Coronary artery (tissue), 2 donors: ENCODE results near the gene TAL1.
A peak's percentile ranks its signal among the peaks of the same experiment; 100 is the strongest.
"Not testable (repeated sequence)": the region's sequence is repeated elsewhere in the genome, so short reads cannot be mapped to it uniquely, and the experiment has no call there.

ENCODE experiments used
- DNase-seq: peaks from one replicate; pipeline ENCODE4 v3.0.0-alpha.2; 2017; ENCODE audit warnings: low spot score
- H3K27ac ChIP-seq, 2 donors: fragments of 200-600 bp; sonication (generic); one replicate each; pipeline ENCODE4 v1.5.1; 2016 to 2019
- H3K4me3 ChIP-seq: fragments of 200-600 bp; sonication (generic); 2 replicates; pipeline ENCODE4 v1.5.1; 2016; ENCODE audit warnings: mild to moderate bottlenecking, moderate library complexity
- TF ChIP-seq, protein P1 (sequence below): fragments of 200-600 bp; sonication (generic); IDR thresholded peaks from one replicate; pipeline ENCODE4 v1.5.1; 2019; ENCODE audit warnings: antibody characterized with exemption

TAL1 gene

GRCh38 chr1:47232187-47232874 lies at the start of gene TAL1:
Gene TAL1, minus strand, starts transcription at chr1:47232225. Its CDS starts 6,337 bp downstream, at chr1:47225888.
- no peak for DNase-seq
- TF ChIP-seq, protein P1, sequence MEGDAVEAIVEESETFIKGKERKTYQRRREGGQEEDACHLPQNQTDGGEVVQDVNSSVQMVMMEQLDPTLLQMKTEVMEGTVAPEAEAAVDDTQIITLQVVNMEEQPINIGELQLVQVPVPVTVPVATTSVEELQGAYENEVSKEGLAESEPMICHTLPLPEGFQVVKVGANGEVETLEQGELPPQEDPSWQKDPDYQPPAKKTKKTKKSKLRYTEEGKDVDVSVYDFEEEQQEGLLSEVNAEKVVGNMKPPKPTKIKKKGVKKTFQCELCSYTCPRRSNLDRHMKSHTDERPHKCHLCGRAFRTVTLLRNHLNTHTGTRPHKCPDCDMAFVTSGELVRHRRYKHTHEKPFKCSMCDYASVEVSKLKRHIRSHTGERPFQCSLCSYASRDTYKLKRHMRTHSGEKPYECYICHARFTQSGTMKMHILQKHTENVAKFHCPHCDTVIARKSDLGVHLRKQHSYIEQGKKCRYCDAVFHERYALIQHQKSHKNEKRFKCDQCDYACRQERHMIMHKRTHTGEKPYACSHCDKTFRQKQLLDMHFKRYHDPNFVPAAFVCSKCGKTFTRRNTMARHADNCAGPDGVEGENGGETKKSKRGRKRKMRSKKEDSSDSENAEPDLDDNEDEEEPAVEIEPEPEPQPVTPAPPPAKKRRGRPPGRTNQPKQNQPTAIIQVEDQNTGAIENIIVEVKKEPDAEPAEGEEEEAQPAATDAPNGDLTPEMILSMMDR, result no peak
- H3K4me3 ChIP-seq, result peak within 1 kb of the TSS; percentile 70
- peak within 1 kb of the TSS in 1 of 2 donors; percentile 77 for H3K27ac ChIP-seq

GRCh38 chr1:47280142-47280541 lies 48.1 kb upstream of the TAL1 start:
- no peak for DNase-seq
- TF ChIP-seq, protein P1, result no peak
- no peak overlapping the region for H3K4me3 ChIP-seq
- H3K27ac ChIP-seq, result no peak overlapping the region

GRCh38 chr1:47276850-47277249 lies 44.8 kb upstream of the TAL1 start:
- TF ChIP-seq, protein P1, result no peak
- DNase-seq, result no peak
- Histone ChIP-seq H3K4me3 (no peak overlapping the region), H3K27ac (no peak overlapping the region)

DNA sequence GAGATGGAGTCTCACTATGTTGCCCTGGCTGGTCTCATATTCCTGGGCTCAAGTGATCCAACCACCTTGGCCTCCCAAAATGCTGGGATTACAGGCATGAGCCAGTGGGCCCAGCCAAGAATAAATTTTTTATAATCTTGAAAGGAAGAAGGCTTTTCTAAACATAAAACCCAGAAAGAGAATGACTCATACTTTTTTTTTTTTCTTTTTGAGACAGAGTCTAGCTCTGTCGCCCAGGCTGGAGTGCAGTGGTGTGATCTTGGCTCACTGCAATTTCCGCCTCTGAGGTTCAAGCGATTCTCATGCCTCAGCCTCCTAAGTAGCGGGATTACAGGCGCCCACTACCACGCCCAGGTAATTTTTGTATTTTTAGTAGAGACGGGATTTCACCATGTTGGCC lies 43.8 kb upstream of the TAL1 start:
- DNase-seq, H3K4me3 ChIP-seq, H3K27ac ChIP-seq: not testable (repeated sequence)

DNA sequence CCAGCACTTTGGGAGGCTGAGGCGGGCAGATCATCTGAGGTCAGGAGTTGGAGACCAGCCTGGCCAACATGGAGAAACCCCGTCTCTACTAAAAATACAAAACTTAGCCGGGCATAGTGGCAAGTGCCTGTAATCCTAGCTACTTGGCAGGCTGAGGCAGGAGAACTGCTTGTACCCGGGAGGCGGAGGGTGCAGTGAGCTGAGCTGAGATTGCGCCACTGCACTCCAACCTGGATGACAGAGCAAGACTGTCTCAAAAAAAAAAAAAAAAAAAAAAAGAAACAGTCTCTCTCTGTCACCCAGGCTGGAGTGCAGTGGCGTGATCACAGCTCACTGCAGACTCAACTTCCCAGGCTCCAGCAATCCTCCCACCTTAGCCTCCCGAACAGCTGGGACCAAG lies 33.5 kb upstream of the TAL1 start:
- not testable (repeated sequence) for H3K27ac ChIP-seq, H3K4me3 ChIP-seq, DNase-seq

DNA sequence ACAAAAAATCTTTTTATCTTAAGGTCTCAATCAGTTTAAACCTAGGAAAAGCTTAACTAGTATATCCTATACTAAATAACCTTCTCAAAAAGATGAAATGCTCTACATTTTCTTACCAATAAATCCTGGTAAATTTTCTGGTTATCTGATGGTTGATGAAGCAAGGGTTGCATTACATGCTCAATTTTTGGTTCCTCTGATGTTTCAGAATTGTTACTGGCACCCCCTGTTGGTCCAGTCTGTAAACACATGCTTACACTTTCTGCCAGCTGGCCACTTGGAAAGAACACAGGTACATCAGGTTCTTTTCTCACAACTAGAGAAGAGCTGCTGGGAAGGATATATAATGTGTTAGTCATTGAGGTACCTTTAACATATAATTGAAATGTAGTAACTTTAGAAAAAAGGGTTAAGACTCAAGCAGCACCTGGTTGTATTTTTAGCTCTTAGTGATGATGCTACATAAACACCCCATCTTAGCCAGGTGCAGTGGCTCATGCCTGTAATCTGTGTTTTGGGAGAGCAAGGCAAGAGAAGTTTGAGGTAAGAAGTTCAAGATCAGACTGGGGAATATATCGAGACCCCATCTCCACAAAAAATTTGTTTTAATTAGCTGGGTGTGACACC lies 30.9 kb upstream of the TAL1 start:
- no peak for DNase-seq
- TF ChIP-seq, protein P1, result peak; percentile 16
- Histone ChIP-seq H3K4me3 (no peak overlapping the region), H3K27ac (no peak overlapping the region)

DNA sequence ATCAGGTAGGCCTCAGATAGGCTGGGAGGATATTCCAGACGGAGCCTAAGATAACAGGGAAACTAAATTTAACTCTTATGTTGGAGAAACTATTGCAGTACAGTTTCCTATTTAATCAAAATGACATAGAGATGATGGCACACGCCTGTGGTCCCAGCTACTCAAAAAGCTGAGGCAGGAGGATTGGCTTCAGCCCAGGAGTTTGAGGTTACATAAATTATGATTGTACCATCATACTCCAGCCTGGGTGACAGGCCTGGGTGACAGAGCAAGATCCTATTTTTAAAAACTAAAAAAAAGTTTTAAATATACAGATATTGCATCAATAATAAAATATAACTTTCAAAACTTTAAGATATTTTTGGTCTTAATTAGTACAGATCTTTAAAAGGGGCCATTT lies 25.2 kb upstream of the TAL1 start:
- no peak overlapping the region for H3K27ac ChIP-seq
- TF ChIP-seq, protein P1, result no peak
- DNase-seq, result no peak
- H3K4me3 ChIP-seq, result no peak overlapping the region

DNA sequence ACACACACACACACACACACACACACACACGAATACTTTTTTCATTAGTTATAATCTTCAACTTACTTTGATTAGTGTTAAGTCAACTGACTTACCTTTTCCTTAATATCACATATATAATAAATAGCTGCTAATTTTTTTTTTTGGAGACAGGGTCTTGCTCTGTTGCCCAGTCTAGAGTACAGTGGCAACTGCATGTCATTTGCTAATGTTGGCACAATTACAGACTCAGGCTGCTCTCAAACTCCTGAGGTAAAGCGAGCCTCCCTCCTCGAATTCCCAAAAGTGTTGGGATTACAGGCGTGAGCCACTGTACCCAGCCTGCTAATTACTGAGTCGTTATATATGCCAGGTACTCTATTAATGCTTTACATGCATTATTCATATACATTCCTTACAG lies 20.8 kb upstream of the TAL1 start:
- H3K4me3 ChIP-seq, result no peak overlapping the region
- DNase-seq, result no peak
- TF ChIP-seq, protein P1, result no peak
- no peak overlapping the region for H3K27ac ChIP-seq
